GM18861 (cell line): ENCODE measurements around the gene AKNAD1.

Source experiments
- ATAC-seq: cut with Tn5 transposase; IDR thresholded peaks from one replicate; pipeline ENCODE4 v1.9.1; 2021; ENCODE audit not compliant: unreplicated experiment

The AKNAD1 gene

DNA sequence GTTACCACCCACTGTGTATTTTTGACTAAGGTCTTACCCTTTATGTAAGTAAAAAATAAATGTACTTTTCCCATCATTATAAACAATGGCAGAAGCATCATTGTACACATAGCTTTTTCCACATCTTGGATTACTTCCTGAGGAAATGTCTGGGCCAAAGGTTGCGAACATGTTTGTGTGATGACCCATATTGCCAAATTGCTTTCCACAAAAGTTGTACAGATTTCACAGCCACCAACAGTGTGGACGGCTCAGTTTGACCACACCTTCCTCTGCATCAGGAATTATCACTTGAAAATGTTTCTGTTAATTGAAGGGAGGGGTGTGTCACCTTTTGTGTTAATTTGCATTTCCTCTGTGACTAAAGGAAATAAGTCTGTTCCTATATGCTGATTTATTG, 25.7 kb downstream of the AKNAD1 start:
- no peak for ATAC-seq

DNA sequence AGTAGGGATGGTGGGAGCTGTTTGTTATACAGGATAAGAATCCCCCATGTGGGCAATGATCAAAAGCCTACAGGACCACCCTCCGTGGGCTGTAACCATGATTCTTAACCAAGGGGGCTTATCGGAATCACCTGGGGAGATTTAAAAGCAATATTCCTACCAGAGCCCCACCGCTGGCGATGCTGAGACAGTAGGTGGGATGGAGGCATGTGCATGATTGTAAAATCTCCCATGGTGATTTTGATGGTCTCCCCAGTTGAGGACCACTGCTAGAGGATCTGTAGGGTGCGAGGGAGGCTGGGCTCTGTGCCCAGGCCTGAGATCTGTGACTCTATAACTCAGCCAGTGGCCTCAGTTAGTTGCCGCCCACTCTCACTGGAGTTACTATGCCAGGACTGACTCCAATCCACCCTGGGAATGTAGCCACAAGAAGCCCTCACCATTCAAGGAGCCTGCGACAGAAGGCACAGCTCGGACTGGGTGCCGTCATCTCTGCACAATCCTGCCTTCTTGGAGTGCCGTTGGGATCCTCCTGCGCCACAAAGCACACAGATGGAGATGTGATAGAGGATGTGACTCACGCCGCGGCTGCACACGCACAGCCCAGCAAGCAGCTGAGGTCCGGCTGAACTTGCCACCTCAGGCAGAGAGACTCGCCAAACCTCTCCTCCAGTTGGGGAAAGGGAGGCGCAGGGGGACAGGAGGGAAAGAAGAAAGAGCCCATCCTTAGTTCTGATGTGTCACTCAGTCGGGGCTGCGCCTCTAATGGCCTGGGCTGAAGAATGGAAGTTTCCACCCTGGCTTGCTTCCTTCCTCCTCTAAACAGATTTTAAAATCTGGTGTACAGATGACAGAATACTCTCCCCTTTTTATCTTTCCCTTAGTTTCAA, 26.5 kb downstream of the AKNAD1 start:
- no peak for ATAC-seq

DNA sequence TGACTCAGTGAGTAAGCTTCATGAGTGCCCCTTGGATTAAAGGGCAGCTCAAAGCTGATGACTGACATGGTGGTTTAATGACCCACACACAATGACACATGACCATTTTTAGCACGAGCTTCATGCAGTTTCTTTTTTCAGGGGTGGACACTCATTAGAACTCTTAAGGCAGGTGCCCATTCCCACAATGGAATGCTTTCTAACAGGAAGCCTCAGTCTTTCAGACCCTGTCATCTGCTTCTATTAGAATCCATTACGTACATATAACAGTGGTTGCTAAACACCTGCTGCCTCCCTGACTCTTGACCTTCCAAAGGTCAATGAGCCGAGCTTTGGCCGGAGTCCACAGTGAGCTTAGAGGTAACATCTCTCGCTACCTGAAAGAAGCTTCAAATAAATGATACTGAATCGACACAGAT, 27.4 kb downstream of the AKNAD1 start:
- no peak for ATAC-seq

DNA sequence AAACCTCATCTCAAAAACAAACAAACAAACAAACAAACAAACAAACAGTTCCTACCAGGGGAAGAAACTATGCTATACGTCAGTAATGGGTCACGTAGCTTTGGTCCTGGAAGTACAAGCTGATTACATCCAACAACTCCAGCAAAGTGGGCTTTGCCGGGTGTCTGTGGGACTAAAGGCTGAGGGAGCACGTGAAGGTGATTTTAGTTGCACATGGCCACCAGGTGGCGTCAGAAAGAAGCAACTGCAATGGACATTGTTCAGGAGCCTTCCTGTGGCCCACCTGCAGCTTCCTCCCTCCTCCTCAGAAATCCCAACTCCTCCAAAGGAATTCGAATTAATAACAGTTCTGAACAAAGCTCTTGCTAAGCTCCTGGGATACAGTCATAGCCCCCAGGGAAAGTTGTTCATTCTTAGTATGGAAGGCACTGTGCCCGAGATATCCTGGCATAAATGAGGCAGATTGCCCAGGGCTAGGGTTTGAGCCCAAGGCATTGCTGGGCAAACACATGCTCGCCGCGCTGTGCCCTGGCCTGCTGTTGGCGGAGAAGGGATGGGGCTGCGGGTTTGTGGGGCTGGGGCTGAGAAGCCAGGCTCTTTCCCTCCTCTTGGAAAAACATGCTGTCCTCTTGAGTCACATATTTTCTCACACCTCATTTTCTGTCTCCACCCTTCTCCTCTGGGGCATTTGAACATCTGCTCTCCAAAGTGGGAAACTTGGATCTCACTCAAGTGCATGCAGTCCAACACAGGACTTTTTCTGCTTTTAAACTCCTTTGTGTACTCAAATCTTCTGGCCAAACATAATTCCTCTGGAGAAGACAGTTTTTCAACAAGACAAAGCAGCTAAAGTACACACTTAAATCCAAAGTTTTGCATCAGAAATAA, 28.6 kb downstream of the AKNAD1 start:
- ATAC-seq = no peak

DNA sequence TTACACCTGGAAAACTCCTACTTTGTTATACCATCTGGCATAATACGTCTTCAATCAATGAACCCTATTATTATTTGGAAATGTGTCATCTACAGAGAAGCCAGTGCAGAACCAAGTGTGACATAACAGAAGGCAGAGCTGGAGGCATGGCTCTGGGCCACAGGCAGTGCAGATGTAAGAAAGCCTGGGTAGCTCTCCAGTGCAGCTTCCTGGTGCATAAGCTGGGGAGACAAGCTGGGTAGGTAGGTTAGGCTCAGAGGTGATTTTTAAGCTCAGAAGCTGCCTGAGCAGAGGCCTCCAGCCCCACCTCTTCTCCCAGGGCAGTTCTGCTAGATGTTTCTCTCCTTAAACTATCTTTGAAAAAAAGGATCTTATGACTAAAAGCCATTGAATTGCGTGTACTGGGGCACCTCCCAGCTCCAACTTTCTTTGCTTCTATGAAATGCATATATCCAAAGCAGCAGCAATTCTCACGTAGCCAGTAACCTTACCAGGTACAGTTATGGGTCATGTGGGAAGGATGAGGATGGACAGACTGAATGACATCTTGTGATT, 30.7 kb downstream of the AKNAD1 start:
- no peak for ATAC-seq

DNA sequence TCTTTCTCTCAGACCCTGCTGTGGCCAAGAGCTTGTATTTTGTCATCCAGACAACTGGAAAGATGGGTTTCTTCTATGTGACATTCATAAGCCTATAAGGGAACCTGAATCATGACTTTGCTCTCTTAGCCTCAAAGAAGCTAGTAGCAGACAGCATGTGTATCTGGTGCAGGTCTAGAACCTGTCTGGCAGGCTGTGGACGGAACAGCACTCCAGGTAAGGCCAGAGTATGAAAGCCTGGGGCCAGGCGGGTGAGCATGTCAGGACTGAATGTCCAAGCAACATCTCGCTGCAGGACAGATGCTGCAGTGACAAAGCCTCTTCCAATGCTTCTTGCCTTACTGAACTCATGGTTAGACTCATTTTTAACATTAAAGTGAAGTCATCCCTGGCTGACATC, 32.8 kb downstream of the AKNAD1 start:
- ATAC-seq = no peak

DNA sequence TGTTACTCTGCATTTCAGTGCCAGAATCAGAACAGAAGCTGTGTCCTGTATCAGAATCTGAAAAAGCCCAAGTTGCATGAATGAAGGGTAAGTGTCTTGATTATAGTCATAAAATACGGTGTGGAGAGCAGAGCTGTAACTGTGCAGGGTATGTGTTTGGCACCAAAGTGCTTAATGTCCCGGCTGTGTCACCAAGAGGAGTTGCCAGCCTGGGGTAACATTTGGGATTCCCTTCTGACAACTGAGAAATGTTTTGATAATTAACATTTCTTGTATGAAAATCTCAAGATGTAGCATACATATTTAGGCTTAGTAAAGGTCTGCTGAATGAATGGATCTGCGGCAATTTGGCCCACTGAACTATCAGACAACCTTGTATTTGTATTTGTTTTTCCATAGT, 33.3 kb downstream of the AKNAD1 start:
- ATAC-seq = no peak

DNA sequence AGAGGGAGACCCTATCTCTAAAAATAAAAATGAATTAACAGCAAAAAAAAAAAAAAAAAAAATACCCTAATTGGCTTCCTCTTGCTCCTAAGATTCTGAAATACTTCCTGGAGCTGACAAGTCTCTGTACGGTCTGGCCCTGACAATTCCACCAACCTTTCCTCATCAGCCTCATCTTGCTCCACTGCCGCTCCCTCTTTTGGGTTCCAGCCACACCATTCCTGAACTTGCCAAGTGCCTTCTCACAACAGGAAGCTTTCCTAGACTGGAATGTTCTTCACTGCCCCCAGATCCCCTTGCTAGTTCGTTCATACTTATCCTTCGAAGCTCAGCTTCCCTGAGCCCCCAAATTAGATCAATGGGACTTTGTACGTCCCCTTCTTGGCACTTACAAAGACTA, 37.0 kb downstream of the AKNAD1 start:
- no peak for ATAC-seq

DNA sequence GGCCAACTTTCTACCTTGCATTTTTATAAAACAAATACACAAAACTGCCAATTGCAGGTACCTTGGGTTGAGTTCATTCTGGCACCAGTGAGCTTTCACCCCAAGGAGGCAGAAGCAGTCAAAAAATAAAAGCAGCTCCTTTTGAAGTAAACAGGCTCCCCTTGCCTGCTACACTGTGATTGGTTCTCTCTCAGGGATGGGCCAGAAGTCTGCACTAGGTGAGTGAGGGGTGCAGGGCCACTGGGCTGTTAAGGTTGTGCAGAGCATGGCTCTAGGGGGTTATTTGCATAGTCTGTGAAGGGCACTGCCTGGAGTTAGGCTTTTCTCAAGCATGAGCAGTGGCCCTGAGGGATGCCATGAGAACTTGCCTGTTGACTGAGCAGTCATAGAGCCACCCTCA, 39.1 kb downstream of the AKNAD1 start:
- ATAC-seq = no peak

DNA sequence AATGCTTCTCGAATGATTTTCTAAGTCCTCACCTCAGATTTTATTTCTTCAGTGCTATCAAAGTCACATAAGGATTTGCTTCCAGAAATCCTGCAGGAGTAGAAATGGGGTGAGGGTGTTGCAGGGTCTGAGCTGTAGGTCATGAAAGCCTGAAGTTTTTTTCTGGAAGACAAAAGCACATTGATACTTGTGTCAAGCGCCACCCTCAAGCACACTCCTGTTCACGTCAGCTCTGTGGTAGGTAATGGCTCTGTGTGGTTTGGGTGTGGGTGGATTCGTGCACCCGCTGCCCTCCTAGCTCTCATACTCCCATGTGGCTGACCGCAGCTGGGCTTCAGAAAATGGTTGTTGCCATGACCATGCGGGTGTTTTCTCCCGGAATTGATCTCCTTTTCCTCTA, 39.9 kb downstream of the AKNAD1 start:
- no peak for ATAC-seq

DNA sequence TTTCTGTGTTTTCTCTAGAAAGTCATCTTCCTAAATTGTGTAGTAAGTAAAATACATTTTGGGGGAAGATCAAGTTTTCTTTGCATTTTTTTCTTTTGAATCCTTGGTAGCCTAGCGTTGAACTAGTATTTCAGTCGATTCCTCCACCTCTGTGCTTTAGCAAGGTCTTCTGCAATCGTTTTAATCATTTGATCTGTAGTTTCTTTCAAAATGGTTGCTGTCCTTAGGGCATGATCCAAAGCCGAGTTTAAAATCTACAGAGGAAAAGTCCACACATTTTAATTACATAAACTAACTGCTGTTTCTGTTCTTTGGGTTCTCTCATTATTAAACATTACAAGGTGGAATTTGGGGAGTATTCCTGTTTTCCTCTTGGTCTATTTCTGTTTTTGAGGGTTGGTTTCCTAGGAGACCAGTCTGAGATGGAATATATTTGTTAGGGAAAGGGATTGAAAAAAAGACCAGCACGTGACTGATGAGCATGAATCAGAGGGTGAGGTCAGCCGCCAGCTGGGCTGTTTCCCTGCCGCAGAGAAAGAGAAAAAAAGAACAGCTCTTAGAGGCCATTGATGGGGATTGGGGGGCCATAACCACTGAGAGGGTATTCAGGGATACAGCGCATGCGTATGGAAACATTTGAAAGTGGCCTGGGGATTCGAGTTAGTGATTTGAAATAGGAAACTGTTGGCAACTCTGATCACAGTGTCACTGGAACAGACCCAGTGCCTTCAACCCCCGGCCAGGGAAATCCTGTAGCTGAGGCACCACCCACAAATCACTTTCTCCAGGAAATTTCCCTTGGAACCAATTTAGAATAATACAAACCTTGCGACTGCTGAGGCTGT, 40.6 kb downstream of the AKNAD1 start:
- no peak for ATAC-seq

DNA sequence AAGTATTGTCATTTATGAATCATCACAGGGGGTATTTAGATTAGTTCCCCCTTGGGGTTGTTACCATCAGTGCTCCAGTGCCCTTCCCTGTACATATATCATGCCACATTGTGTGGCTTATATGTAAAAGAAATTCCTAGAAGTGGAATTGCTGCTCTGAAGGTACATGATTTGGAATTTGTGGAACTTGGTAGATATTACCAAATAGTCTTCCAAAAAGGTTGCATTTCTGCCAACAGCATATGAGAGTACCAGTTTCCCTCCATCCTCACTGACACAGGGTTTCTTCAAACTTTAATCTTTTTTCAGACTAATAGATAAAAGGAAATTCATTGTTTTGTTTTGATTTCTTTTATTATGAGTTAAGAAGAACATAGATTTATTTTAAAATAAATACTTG, 41.3 kb downstream of the AKNAD1 start:
- ATAC-seq = no peak

DNA sequence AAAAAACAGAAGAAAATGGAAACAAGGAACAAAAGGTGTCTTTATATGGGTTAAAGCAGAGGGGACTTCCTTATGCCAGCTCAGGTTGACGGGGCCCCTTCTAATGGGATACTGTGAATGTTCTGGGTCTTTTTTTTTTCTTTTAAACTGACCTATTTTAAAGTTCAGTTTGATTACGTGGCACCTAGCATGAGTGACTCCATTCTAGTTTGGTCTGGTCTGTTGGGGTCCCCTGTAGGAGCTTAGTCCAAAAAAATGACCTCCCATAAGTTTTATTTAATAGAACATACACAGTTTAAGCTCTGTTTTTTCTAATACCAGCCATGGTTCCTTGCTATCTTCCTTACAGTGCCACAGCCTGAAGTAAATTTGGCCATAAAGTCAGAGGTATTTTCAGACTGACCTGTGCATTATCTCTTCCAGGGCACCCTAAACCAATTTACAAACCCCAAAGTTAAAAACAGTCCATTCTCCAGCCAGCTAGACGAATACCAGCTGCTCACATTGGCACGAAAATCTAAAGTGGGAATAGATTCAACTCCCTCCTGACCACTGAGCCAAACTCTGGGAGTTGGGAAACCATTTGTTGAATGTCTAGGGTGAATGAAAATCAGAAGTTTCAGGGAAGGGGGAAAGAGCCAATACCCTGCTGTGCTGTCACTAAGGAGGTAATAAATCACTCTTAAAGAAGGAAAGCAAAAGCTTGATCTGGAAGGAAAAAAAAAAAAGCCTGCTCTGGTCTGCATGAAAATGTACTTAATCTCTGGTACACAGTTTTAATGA, 42.4 kb downstream of the AKNAD1 start:
- ATAC-seq = no peak

DNA sequence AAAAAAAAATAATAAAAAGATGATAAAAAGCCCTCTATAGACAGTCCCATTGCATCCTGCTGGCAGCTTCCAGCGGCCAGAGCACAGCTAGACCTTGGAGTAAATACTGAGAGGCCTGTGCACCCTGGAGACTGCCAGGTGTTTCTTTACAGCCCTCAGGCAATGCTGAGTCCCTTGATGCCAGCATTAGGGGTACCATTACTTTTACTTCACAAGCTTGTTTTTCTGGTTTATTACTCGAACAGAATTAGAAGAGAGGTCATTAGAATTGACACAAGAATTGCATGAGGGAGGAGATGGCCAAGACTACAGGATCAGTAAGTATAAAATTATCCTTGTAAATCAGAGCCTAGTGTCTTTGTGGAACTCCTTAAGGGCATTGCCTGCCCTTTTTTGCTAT, 43.6 kb downstream of the AKNAD1 start:
- no peak for ATAC-seq

DNA sequence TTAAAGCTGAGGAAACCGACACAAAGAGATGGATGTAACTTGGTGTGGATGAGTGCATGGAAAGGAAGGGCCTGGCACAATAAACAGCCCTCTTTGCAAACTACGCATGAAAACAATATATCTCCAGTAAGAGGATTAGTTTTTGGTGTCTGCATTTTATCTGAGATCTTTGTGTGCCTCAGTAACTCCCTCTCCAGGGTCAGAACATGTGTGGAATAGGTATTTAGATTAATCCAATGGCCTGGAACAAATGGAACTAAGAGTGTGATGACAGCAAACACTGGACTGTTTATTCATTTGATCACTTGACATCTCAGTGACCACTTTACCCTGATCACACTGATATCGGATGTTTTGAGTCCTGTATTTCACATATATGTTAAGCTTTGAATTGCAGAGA, 45.3 kb downstream of the AKNAD1 start:
- no peak for ATAC-seq

DNA sequence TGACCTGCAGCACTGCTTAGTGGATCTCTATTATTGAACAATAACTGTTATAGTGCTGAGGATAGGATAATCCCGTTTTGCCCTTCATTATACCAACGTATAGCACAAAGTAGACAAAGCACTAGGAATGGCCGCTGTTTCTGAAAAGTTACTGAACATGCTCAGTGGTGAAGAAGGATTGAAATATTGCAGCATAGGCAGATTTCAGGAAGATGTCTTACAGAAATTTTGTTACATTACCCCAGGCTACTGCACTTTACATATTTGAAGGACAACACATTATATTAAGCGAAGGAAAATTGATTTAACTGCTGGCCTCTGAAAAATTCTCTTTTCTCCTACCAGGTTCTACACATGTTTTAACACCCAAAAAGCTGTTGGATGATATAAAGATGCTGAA, 48.5 kb downstream of the AKNAD1 start:
- ATAC-seq = no peak

DNA sequence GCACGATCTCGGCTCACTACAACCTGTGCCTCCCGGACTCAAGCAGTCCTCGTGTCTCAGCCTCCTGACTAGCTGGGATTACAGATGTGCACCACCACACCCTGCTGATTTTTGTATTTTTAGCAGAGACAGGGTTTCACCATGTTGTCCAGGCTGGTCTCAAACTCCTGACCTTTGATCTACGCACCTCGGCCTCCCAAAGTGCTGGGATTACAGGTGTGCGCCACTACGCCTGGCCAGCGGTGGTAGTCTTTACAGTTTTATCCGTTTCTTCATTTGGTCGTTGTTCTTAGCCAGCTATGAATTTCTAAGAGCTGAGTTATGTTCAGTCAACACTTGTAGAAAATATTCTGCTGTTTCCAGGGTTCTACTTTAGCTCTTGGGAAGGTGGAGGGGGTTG, 53.3 kb downstream of the AKNAD1 start:
- ATAC-seq = no peak

DNA sequence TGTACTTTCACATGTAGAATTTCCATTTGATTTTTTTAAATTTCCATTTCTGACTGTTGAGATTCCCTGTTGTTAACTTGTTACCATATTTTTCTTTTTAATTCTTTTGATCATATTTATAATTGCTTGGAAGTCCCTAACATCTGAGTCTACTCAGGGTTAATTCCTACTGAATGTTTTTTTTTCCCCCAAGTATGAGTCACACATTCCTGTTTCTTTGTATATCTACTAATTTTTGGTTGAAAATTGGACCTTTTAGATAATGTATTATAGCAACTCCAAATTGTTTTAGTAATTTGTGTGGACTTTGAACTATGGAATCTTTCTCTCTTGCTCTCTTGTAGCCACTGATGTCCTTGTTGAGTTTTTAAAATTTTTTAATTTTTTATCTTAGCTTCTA, 55.8 kb downstream of the AKNAD1 start:
- no peak for ATAC-seq

DNA sequence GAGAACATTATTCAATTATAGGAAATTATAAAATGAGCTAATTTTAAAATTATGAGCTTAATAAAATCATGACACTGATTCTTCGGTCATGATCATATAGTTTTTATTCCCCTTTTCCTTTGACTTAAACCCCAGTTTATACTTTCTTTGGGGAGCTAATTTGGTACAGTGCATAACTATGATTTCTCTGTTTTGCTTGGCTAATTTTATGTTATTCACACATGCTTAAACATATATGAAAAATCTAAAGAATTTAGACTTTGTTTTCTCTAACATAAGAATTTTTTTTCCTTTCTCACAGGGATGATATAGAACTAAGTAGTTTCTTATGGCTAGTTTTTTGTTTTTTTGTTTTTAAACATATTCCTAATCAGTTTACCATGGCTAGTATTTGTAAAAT, 57.9 kb downstream of the AKNAD1 start:
- no peak for ATAC-seq

DNA sequence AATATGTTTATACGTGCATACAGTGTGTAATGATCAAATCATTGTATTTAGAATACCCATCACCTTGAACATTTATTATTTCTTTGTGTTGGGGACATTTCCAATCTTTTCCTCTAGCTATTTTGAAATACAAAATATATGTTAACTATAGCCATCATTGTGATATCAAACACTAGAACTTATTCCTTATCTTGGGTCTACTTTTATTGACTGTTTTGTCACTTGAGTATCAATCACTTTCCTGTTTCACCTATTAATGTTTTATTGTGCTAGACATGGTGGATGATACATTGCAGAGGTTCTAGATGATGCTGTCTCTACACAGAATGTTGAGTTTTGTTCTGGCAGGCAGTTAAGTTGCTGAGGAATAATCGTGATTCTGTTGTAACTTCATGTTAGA, 64.5 kb downstream of the AKNAD1 start:
- no peak for ATAC-seq
